H1 (cell line): Measurements from ENCODE around the gene MILR1. TPM values are rescaled to one million over a fixed set of nuclear protein-coding genes. Genes with fewer than 3 reads are reported as not detected.

ENCODE experiments used
- CTCF ChIA-PET: fragments of 300-600 bp; sonication (Branson Sonifier 250); formaldehyde crosslinking; loops from one replicate; lab custom pipeline; 2021; ENCODE audit not compliant: partially characterized antibody; lab: Charles Lee
- POLR2A ChIA-PET: fragments of 300-600 bp; sonication (Branson Sonifier 250); formaldehyde crosslinking; loops from one replicate; lab custom pipeline; 2021; ENCODE audit warnings: inconsistent platforms; ENCODE audit not compliant: partially characterized antibody; lab: Charles Lee
- DNase-seq, 2 experiments: peaks; one replicate each; pipeline versions ENCODE4 v3.0.0 to v3.0.0-alpha.2; 2010 to 2022; ENCODE audit warnings: low spot score in 2 of 2, low read depth in 1 of 2, mixed read lengths in 1 of 2
- FAIRE-seq: peaks from 2 replicates; lab custom pipeline; 2011; peaks lifted over from hg19 to GRCh38; lab: Jason Lieb, UNC
- H2AFZ ChIP-seq: 2 replicates; pipeline ENCODE4 v1.8.1; 2012; ENCODE audit warnings: low read length, inconsistent platforms
- H2AK5ac ChIP-seq: 2 replicates; pipeline ENCODE4 v1.6.1; 2013; ENCODE audit warnings: low read depth, low read length
- H2BK120ac ChIP-seq: replicated peaks from 2 replicates; pipeline ENCODE3; 2013; ENCODE audit warnings: low read depth, low read length, inconsistent platforms
- H2BK12ac ChIP-seq: 2 replicates; pipeline ENCODE4 v1.6.1; 2013; ENCODE audit warnings: low read depth, low read length
- H2BK15ac ChIP-seq: 2 replicates; pipeline ENCODE4 v1.6.1; 2013; ENCODE audit warnings: low read length
- H2BK20ac ChIP-seq: 2 replicates; pipeline ENCODE4 v1.6.1; 2013; ENCODE audit warnings: low read length
- H2BK5ac ChIP-seq: 2 replicates; pipeline ENCODE4 v1.6.1; 2013; ENCODE audit warnings: low read depth, low read length
- H3K14ac ChIP-seq: 2 replicates; pipeline ENCODE4 v1.6.1; 2013; ENCODE audit warnings: inconsistent platforms; ENCODE audit not compliant: insufficient read length
- H3K18ac ChIP-seq: 2 replicates; pipeline ENCODE4 v1.6.1; 2013; ENCODE audit warnings: low read length; ENCODE audit errors: extremely low read depth
- H3K23ac ChIP-seq: 2 replicates; pipeline ENCODE4 v1.6.1; 2013; ENCODE audit warnings: inconsistent platforms; ENCODE audit not compliant: insufficient read length
- H3K23me2 ChIP-seq: 2 replicates; pipeline ENCODE4 v1.6.1; 2013; ENCODE audit warnings: low read depth, low read length
- H3K27ac ChIP-seq: 2 replicates; pipeline ENCODE4 v1.6.1; 2011; ENCODE audit warnings: low read depth, low read length, inconsistent platforms
- H3K27me3 ChIP-seq, 4 experiments: replicated peaks in 1 of 4; 1 replicate in 1 of 4; 2 replicates in 3 of 4; pipeline versions ENCODE4 v1.6.1 to v1.8.1; 2011 to 2013; ENCODE audit warnings: low read length in 3 of 4, mild to moderate bottlenecking in 3 of 4, inconsistent platforms in 2 of 4, mixed read lengths in 2 of 4, moderate library complexity in 1 of 4; ENCODE audit not compliant: control insufficient read depth in 3 of 4, insufficient read depth in 3 of 4; ENCODE audit errors: extremely low read depth in 1 of 4
- H3K36me3 ChIP-seq, 4 experiments: 2 replicates each; pipeline versions ENCODE4 v1.6.1 to v1.8.1; 2011 to 2013; ENCODE audit warnings: mild to moderate bottlenecking in 4 of 4, low read length in 3 of 4, moderate library complexity in 2 of 4, control low read depth in 1 of 4, inconsistent platforms in 1 of 4; ENCODE audit not compliant: insufficient read depth in 4 of 4, control insufficient read depth in 2 of 4
- H3K4ac ChIP-seq: replicated peaks from 2 replicates; pipeline ENCODE3; 2013; ENCODE audit warnings: low read length, low read depth, mixed read lengths, inconsistent platforms; ENCODE audit not compliant: insufficient read length
- H3K4me1 ChIP-seq, 4 experiments: replicated peaks in 1 of 4; 1 replicate in 1 of 4; 2 replicates in 3 of 4; pipeline versions ENCODE4 v1.6.1 to v1.8.1; 2011 to 2013; ENCODE audit warnings: low read length in 3 of 4, inconsistent platforms in 2 of 4, mixed read lengths in 1 of 4; ENCODE audit not compliant: insufficient read depth in 4 of 4, control insufficient read depth in 3 of 4
- H3K4me2 ChIP-seq, 2 experiments: 2 replicates each; pipeline versions ENCODE4 v1.6.1 to v1.8.1; 2011 to 2013; ENCODE audit warnings: low read depth in 2 of 2, low read length in 2 of 2, control low read depth in 1 of 2, inconsistent platforms in 1 of 2, mild to moderate bottlenecking in 1 of 2; ENCODE audit not compliant: insufficient read depth in 1 of 2
- H3K4me3 ChIP-seq, 4 experiments: fragments of 200-600, 300-600 bp in 1 of 4; sonication (generic), shearing (Covaris generic), sonication (Bioruptor Twin) in 1 of 4; 2 replicates each; pipeline versions ENCODE4 v1.5.1 to v1.8.1; 2011 to 2016; ENCODE audit warnings: low read length in 4 of 4, low read depth in 3 of 4, control low read depth in 2 of 4, inconsistent platforms in 2 of 4, mild to moderate bottlenecking in 2 of 4, mixed read lengths in 1 of 4, moderate library complexity in 1 of 4; ENCODE audit not compliant: insufficient read depth in 2 of 4; ENCODE audit errors: extremely low read depth in 1 of 4
- H3K56ac ChIP-seq: replicated peaks from 2 replicates; pipeline ENCODE3; 2013; ENCODE audit warnings: low read depth, mild to moderate bottlenecking, mixed read lengths, low read length, inconsistent platforms; ENCODE audit not compliant: insufficient read length
- H3K79me1 ChIP-seq: 2 replicates; pipeline ENCODE4 v1.6.1; 2013; ENCODE audit warnings: low read depth, low read length, control low read depth
- H3K79me2 ChIP-seq, 2 experiments: 2 replicates each; pipeline versions ENCODE4 v1.6.1 to v1.8.1; 2012 to 2013; ENCODE audit warnings: low read length in 2 of 2, mild to moderate bottlenecking in 2 of 2, inconsistent platforms in 1 of 2; ENCODE audit not compliant: insufficient read depth in 2 of 2, control insufficient read depth in 1 of 2
- H3K9ac ChIP-seq, 4 experiments: replicated peaks in 1 of 4; 1 replicate in 1 of 4; 2 replicates in 3 of 4; pipeline versions ENCODE4 v1.6.1 to v1.8.1; 2011 to 2013; ENCODE audit warnings: low read depth in 3 of 4, low read length in 3 of 4, control low read depth in 2 of 4, mild to moderate bottlenecking in 2 of 4, moderate library complexity in 2 of 4, inconsistent platforms in 1 of 4; ENCODE audit errors: extremely low read depth in 1 of 4
- H3K9me3 ChIP-seq, 2 experiments: 2 replicates each; pipeline versions ENCODE4 v1.6.1 to v1.8.1; 2012 to 2013; ENCODE audit warnings: mild to moderate bottlenecking in 2 of 2, moderate library complexity in 2 of 2, control low read depth in 1 of 2, inconsistent platforms in 1 of 2, low read depth in 1 of 2, low read length in 1 of 2, mixed read lengths in 1 of 2; ENCODE audit not compliant: insufficient read depth in 2 of 2
- H4K20me1 ChIP-seq, 2 experiments: replicated peaks in 1 of 2; 2 replicates each; pipeline versions ENCODE3 to v1.8.1; 2011 to 2013; ENCODE audit warnings: inconsistent platforms in 2 of 2, low read length in 2 of 2, mild to moderate bottlenecking in 1 of 2; ENCODE audit not compliant: insufficient read depth in 2 of 2, control insufficient read depth in 1 of 2
- H4K5ac ChIP-seq: 2 replicates; pipeline ENCODE4 v1.6.1; 2013; ENCODE audit warnings: low read length, low read depth, mixed read lengths, inconsistent platforms; ENCODE audit not compliant: insufficient read length
- H4K8ac ChIP-seq: 2 replicates; pipeline ENCODE4 v1.8.0; 2013; ENCODE audit warnings: mild to moderate bottlenecking, moderate library complexity, low read length, inconsistent platforms; ENCODE audit not compliant: insufficient read depth; ENCODE audit errors: extremely low read depth
- H4K91ac ChIP-seq: replicated peaks from 2 replicates; pipeline ENCODE3; 2013; ENCODE audit warnings: low read length, mixed read lengths, inconsistent platforms; ENCODE audit not compliant: insufficient read length
- BCL11A ChIP-seq, 2 experiments: IDR thresholded peaks; one replicate each; pipeline ENCODE4 v1.6.1; 2011; ENCODE audit warnings: low read depth in 2 of 2, low read length in 2 of 2, mild to moderate bottlenecking in 2 of 2
- CBX8 ChIP-seq: fragments of 300-800, 300-1000 bp; sonication (generic); IDR thresholded peaks from 2 replicates; pipeline ENCODE4 v1.7.1; 2016; ENCODE audit warnings: low read depth, low read length, borderline replicate concordance
- EZH2 ChIP-seq: fragments of 200-600 bp; sonication (generic); IDR thresholded peaks from 2 replicates; pipeline ENCODE4 v1.7.1; 2012; ENCODE audit warnings: low read depth, mild to moderate bottlenecking, moderate library complexity, low read length, inconsistent platforms; ENCODE audit not compliant: severe bottlenecking
- FOSL1 ChIP-seq: IDR thresholded peaks from 2 replicates; pipeline ENCODE4 v1.6.1; 2011; ENCODE audit warnings: mild to moderate bottlenecking, low read depth, low read length, moderate library complexity; ENCODE audit not compliant: insufficient read depth
- RXRA ChIP-seq: IDR thresholded peaks from 2 replicates; pipeline ENCODE4 v1.6.1; 2011; ENCODE audit warnings: low read depth, mild to moderate bottlenecking, low read length, moderate library complexity; ENCODE audit not compliant: insufficient read depth
- SP4 ChIP-seq: IDR thresholded peaks from 2 replicates; pipeline ENCODE4 v1.6.1; 2012; ENCODE audit warnings: low read length, inconsistent platforms
- TAF1 ChIP-seq: IDR thresholded peaks from 2 replicates; pipeline ENCODE4 v1.6.1; 2011; ENCODE audit warnings: mild to moderate bottlenecking, low read depth, low read length
- WGBS, 2 experiments: shearing (Covaris generic) in 1 of 2; methylation state at CpG; one replicate each; pipeline versions ENCODE4 v1.1.6 to v1.1.7; 2013 to 2015; ENCODE audit warnings: low lambda C conversion rate in 2 of 2, mixed read lengths in 2 of 2, inconsistent platforms in 1 of 2, low coverage in 1 of 2, missing lambda C conversion rate in 1 of 2; ENCODE audit not compliant: insufficient replicate concordance in 2 of 2, insufficient coverage in 1 of 2, insufficient read length in 1 of 2; ENCODE audit errors: extremely low coverage in 1 of 2, missing lambda C conversion rate in 1 of 2; 5-methylcytosine and 5-hydroxymethylcytosine counted together
- polyA plus RNA-seq, 7 experiments: library from polyadenylated mRNA; depleted of rRNA in 3 of 7; stranded (reverse) in 5 of 7; unstranded in 2 of 7; fragments of >200 nt in 5 of 7; fragments of 200-250 nt in 2 of 7; gene quantifications; 1 replicate in 5 of 7; 2 replicates in 1 of 7; 4 replicates in 1 of 7; pipeline versions ENCODE4 v1.2.1 to v1.2.3, GENCODE V29; 2011 to 2013; ENCODE audit warnings: missing spikeins in 2 of 7, mixed read lengths in 2 of 7
- total RNA-seq: library from RNA; stranded (reverse); fragmentation: NEBNext Ultra II Directional; extraction: Animal tissue kit (Norgen Biotek cat#: 25700); gene quantifications from 2 replicates; pipeline ENCODE4 v1.2.1, GENCODE V29; 2021
- TF ChIP-seq, protein P1 (sequence below): IDR thresholded peaks from 2 replicates; pipeline ENCODE4 v1.6.1; 2012; ENCODE audit warnings: inconsistent platforms
- TF ChIP-seq, protein P2 (sequence below): IDR thresholded peaks from 2 replicates; pipeline ENCODE4 v1.6.1; 2011; ENCODE audit warnings: low read depth, mild to moderate bottlenecking, low read length; ENCODE audit not compliant: insufficient read depth
- TF ChIP-seq, protein P3 (sequence below): IDR thresholded peaks from 2 replicates; pipeline ENCODE4 v1.6.1; 2011; ENCODE audit warnings: low read length, improper control_type of control experiment

MILR1 gene
- total and polyA plus RNA-seq, 2 of the 8 experiments (the other 6 are each of a cell fraction or from before 2014, with no cell fraction given): not detected

DNA sequence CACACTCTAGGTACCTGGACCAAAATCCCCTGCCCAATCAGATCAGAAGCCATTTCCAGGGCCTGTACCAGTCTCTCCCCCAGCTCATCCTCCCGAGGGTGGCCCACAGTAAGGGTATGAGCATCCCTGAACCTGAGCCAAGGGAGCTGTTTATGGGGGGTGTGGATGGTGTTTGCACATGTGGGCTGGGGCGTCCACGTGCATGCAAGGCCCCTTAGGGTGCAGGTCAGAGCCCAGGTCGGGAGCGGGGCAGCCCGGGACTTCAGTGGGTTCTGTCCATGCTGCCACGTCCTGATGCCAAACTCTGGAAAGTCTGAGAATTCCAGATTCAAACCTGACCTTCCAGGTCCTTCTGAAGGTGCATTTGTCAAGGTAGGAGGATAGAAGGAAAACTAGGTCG is 9.8 kb downstream of the MILR1 start:
- Histone ChIP-seq H2BK20ac (no peak overlapping the region), H3K23ac (no peak overlapping the region), H3K9me3 (no peaks in the 10 kb centered on the region), H3K27ac (no peak overlapping the region), H3K79me1 (no peaks in the 10 kb centered on the region), H3K27me3 (no peaks in the 10 kb centered on the region; a peak in 1 of 7 replicates), H3K36me3 (no peaks in the 10 kb centered on the region), H4K8ac (no peak overlapping the region), H2BK15ac (no peak overlapping the region), H3K18ac (no peak overlapping the region), H4K91ac (no peak overlapping the region), H3K14ac (no peak overlapping the region), H3K79me2 (no peaks in the 10 kb centered on the region), H2BK5ac (no peak overlapping the region), H4K20me1 (no peaks in the 10 kb centered on the region), H3K4me3 (no peak overlapping the region), H4K5ac (no peak overlapping the region), H2AK5ac (no peak overlapping the region), H2AFZ (no peak overlapping the region), H3K23me2 (no peaks in the 10 kb centered on the region), H2BK12ac (no peak overlapping the region), H3K56ac (no peak overlapping the region), H3K9ac (no peak overlapping the region), H3K4me2 (no peak overlapping the region), H3K4me1 (no peaks in the 10 kb centered on the region), H3K4ac (no peak overlapping the region), H2BK120ac (no peak overlapping the region)
- POLR2A ChIA-PET: interaction anchor here (1.0 to 1.2 kb wide), 2 partner anchors 11 to 47 kb away, joined by 3 read pairs; no protein-coding TSS in a partner anchor
- DNase-seq (no peak), FAIRE-seq (no peak)
- TF ChIP-seq, protein P1, sequence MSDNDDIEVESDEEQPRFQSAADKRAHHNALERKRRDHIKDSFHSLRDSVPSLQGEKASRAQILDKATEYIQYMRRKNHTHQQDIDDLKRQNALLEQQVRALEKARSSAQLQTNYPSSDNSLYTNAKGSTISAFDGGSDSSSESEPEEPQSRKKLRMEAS: no peak
- TF ChIP-seq, protein P2, sequence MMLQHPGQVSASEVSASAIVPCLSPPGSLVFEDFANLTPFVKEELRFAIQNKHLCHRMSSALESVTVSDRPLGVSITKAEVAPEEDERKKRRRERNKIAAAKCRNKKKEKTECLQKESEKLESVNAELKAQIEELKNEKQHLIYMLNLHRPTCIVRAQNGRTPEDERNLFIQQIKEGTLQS: no peak
- no peak for TF ChIP-seq RXRA
- no peak for TF ChIP-seq EZH2
- TF ChIP-seq, protein P3, sequence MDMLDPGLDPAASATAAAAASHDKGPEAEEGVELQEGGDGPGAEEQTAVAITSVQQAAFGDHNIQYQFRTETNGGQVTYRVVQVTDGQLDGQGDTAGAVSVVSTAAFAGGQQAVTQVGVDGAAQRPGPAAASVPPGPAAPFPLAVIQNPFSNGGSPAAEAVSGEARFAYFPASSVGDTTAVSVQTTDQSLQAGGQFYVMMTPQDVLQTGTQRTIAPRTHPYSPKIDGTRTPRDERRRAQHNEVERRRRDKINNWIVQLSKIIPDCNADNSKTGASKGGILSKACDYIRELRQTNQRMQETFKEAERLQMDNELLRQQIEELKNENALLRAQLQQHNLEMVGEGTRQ: no peak
- no peak for TF ChIP-seq FOSL1
- TF ChIP-seq SP4: no peak
- TF ChIP-seq BCL11A (IDR thresholded peaks at IDR 0.05; ENCODE audit: low read depth in 2 of 2, low read length in 2 of 2): no peak
- TF ChIP-seq TAF1: no peak
- no peak for TF ChIP-seq CBX8
- CTCF ChIA-PET: interaction anchor here (1.4 to 3.7 kb wide), 2 partner anchors 37 to 40 kb away, joined by 3 to 22 read pairs; no protein-coding TSS in a partner anchor
- WGBS, 2 experiments: 79% methylated on average over 5 of the region's 8 CpGs; no CpG with 5 or more reads in 1 of the 2 experiments
